Suprapubic skin (tissue), 4 donors: ENCODE results near the gene NLN. TPM values are rescaled to one million over a fixed set of nuclear protein-coding genes. Genes with fewer than 3 reads are reported as not detected.
"Not testable (repeated sequence)": the region's sequence is repeated elsewhere in the genome, so short reads cannot be mapped to it uniquely, and the experiment has no call there.

Experiments used
- DNase-seq, 2 donors: peaks; one replicate each; pipeline ENCODE4 v3.0.0-alpha.2; 2019; ENCODE audit warnings: low spot score in 2 of 2
- H3K27ac ChIP-seq: fragments of 200-600 bp; sonication (generic); one replicate; pipeline ENCODE4 v1.5.1; 2019
- H3K27me3 ChIP-seq: fragments of 200-600 bp; sonication (generic); one replicate; pipeline ENCODE4 v1.5.1; 2019
- H3K36me3 ChIP-seq: fragments of 200-600 bp; sonication (generic); one replicate; pipeline ENCODE4 v1.5.1; 2019
- H3K4me1 ChIP-seq: fragments of 200-600 bp; sonication (generic); one replicate; pipeline ENCODE4 v1.5.1; 2019
- H3K4me3 ChIP-seq: fragments of 200-600 bp; sonication (generic); one replicate; pipeline ENCODE4 v1.5.1; 2019; ENCODE audit warnings: mild to moderate bottlenecking
- H3K9me3 ChIP-seq: fragments of 200-600 bp; sonication (generic); one replicate; pipeline ENCODE4 v1.5.1; 2019
- EP300 ChIP-seq: sonication (generic); formaldehyde crosslinking; IDR thresholded peaks from one replicate; pipeline ENCODE4 v1.6.1; 2017; ENCODE audit warnings: antibody characterized with exemption
- POLR2A ChIP-seq, 2 donors: fragments of 450-650 bp; IDR thresholded peaks; one replicate each; pipeline ENCODE4 v1.6.1; 2017; ENCODE audit warnings: antibody characterized with exemption in 2 of 2, mild to moderate bottlenecking in 2 of 2, moderate library complexity in 2 of 2
- POLR2AphosphoS5 ChIP-seq, 3 donors: sonication (generic); formaldehyde crosslinking; IDR thresholded peaks; one replicate each; pipeline ENCODE4 v1.6.1; 2017; ENCODE audit warnings: antibody characterized with exemption in 3 of 3
- WGBS: methylation state at CpG from one replicate; pipeline ENCODE4 v1.1.5; 2018; 5-methylcytosine and 5-hydroxymethylcytosine counted together
- total RNA-seq, 4 donors: library from RNA; depleted of rRNA; stranded (reverse); fragments of >200 nt; gene quantifications; one replicate each; pipeline ENCODE4 v1.1.0, GENCODE V29; 2016
- TF ChIP-seq, protein P1 (sequence below), 2 donors: fragments of 200-600 bp in 1 of 2; fragments of 450-650 bp in 1 of 2; sonication (generic) in 1 of 2; IDR thresholded peaks; one replicate each; pipeline ENCODE4 v1.5.1; 2016 to 2019; ENCODE audit warnings: antibody characterized with exemption in 2 of 2, mild to moderate bottlenecking in 1 of 2, moderate library complexity in 1 of 2

Gene NLN
- total RNA-seq, 4 donors from 2014 or later = 6.4 to 17.9 (median 14.0) TPM

DNA sequence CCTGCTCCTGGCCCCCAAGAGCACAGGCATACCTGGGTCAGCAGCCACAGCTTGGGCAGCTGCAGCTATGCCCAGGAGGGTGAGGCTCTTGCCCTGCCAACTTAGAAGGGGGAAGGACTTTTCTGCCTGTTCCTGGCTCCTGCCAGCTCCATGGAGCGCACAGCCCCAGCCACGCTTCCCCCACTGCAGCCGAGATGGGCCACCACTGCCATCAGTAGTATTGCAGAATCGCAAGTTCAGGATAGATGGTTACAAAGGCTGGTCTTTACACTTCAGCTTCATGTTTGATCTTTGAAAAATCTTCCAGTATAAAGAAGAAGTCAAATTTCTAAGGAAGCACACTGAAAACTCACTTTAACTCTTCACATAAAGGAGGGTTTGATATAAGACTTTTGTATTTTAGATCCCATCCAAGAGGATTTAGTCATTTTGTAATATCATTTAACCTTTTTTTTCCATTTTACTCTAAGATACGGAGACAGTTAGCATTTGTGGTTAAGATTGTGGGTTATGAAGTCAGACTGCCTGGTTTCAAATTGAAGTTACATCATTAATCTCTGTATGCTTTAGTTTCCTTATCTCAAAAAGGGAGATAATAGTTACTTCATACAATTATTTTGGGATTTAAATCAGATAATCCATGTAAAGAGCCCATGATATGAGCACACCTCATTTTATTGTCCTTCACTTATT is 81.8 kb downstream of the NLN start:
- no peaks in the 10 kb centered on the region for H3K4me1 ChIP-seq
- WGBS = 86% methylated on average over 4 of the region's 5 CpGs
- TF ChIP-seq EP300 (no peak), POLR2A (IDR thresholded peaks at IDR 0.05) (no peak), POLR2AphosphoS5 (IDR thresholded peaks at IDR 0.05) (no peak)
- TF ChIP-seq, protein P1, sequence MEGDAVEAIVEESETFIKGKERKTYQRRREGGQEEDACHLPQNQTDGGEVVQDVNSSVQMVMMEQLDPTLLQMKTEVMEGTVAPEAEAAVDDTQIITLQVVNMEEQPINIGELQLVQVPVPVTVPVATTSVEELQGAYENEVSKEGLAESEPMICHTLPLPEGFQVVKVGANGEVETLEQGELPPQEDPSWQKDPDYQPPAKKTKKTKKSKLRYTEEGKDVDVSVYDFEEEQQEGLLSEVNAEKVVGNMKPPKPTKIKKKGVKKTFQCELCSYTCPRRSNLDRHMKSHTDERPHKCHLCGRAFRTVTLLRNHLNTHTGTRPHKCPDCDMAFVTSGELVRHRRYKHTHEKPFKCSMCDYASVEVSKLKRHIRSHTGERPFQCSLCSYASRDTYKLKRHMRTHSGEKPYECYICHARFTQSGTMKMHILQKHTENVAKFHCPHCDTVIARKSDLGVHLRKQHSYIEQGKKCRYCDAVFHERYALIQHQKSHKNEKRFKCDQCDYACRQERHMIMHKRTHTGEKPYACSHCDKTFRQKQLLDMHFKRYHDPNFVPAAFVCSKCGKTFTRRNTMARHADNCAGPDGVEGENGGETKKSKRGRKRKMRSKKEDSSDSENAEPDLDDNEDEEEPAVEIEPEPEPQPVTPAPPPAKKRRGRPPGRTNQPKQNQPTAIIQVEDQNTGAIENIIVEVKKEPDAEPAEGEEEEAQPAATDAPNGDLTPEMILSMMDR (IDR thresholded peaks at IDR 0.05) = no peak

DNA sequence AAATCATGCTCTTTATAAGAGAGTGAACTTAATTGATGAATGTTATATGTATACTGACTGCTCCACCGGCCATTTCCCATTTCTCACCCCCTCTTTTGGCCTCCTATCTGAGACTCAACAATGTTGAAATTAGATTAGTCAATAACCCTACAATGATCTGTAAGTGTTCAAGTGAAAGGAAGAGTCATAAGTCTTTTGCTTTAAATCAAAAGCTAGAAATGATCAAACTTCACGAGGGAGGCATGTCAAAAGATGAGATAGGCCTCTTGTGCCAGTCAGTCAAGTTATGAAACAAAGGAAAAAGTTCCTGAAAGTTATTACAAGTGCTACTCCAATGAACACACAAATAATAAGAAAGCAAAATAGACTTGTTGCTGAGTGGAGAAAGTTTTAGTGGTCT is 83.1 kb downstream of the NLN start:
- TF ChIP-seq EP300 (no peak), POLR2AphosphoS5 (IDR thresholded peaks at IDR 0.05) (no peak), POLR2A (IDR thresholded peaks at IDR 0.05) (no peak)
- TF ChIP-seq, protein P1 (IDR thresholded peaks at IDR 0.05) = no peak

More for the DNA sequence above, 81.8 kb downstream of the NLN start:
- Histone ChIP-seq H3K27me3 (no peaks in the 10 kb centered on the region), H3K36me3 (peaks cover 2% of the 10 kb centered on the region), H3K27ac (no peak overlapping the region), H3K4me3 (no peak overlapping the region), H3K9me3 (no peaks in the 10 kb centered on the region)
- no peak for DNase-seq

DNA sequence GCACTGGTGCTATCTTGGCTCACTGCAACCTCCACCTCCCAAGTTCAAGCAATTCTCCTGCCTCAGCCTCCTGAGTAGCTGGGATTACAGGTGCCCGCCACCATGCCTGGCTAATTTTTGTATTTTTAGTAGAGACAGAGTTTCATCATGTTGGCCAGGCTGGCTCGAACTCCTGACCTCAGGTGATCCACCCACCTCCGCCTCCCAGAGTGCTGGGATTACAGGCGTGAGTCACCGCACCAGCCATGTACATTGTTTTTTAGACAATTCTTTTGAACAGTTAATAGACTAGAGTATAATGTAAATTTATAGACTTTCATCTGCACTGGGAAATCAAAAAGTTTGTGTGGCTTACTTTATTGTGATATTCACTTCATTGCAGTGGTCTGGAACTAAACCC is 85.5 kb downstream of the NLN start:
- H3K9me3 ChIP-seq, H3K27me3 ChIP-seq, H3K27ac ChIP-seq, H3K4me3 ChIP-seq, DNase-seq, H3K36me3 ChIP-seq: not testable (repeated sequence)
- whole genome bisulfite sequencing = 93% methylated on average over 5 of the region's 5 CpGs
- H3K4me1 ChIP-seq = peaks cover 23% of the 10 kb centered on the region

More for the DNA sequence above, 83.1 kb downstream of the NLN start:
- WGBS = 99% methylated on average over 2 of the region's 2 CpGs
- no peak for DNase-seq
- Histone ChIP-seq H3K27ac (no peak overlapping the region), H3K27me3 (no peaks in the 10 kb centered on the region), H3K36me3 (peaks cover 2% of the 10 kb centered on the region), H3K4me3 (no peak overlapping the region), H3K4me1 (peaks cover 9% of the 10 kb centered on the region), H3K9me3 (no peaks in the 10 kb centered on the region)

DNA sequence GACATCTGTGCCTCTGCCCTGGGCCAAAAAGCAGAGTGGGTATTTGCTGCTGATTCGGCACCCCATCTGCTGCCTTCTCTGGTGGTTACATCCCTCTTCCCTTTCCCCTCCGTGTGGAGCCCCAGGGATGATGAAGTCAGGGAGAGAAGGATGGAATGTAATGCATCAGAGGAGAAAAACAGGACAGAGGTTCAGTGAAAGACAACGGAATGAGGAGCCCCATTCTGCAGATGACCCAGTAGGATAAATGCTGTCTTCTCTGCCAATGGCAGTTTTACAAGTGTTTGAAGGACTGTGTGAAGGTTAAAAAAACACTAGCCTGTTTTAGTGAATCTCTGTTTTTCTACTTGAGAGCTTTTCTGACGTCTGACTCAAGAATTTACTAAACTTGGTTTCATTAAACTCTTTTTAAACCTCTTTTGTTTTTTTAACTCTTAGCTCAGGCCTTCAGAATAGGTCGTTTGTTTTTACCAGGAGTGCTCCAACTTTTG is 86.3 kb downstream of the NLN start:
- Histone ChIP-seq H3K4me3 (no peak overlapping the region), H3K27me3 (no peaks in the 10 kb centered on the region), H3K4me1 (peaks cover 26% of the 10 kb centered on the region), H3K36me3 (peaks cover 2% of the 10 kb centered on the region), H3K9me3 (no peaks in the 10 kb centered on the region), H3K27ac (peak overlapping the region; percentile 11)
- WGBS = 66% methylated on average over 5 of the region's 5 CpGs
- TF ChIP-seq POLR2A (IDR thresholded peaks at IDR 0.05) (no peak), EP300 (no peak), POLR2AphosphoS5 (IDR thresholded peaks at IDR 0.05) (no peak)
- TF ChIP-seq, protein P1 (IDR thresholded peaks at IDR 0.05) = no peak
- DNase-seq = no peak

DNA sequence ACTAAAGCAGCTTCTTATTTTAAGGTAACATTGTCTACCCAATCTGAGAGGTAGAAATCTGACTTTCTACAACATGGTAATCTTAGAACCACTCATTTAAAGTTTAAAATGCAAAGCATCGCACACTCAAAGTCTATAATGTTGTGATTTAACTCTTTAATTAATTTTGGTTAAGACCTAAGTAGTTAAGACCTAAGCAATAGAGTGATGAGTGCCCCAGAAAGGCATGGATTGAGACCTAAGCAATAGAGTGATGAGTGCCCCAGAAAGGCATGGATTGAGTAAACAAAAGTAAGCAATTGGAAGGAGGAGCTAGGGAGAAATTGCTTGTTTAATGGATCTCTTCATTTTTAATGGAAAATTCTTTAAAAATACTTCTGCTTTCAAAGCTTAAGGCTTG is 86.8 kb downstream of the NLN start:
- H3K27me3 ChIP-seq = no peaks in the 10 kb centered on the region
- peaks cover 26% of the 10 kb centered on the region for H3K4me1 ChIP-seq
- peak overlapping the region; percentile 36 for H3K27ac ChIP-seq
- peaks cover 2% of the 10 kb centered on the region for H3K36me3 ChIP-seq
- H3K9me3 ChIP-seq = no peaks in the 10 kb centered on the region
- H3K4me3 ChIP-seq = no peak overlapping the region
- DNase-seq = no peak
- 97% methylated on average over 1 of the region's 1 CpG for WGBS
- TF ChIP-seq, protein P1 (IDR thresholded peaks at IDR 0.05) = no peak
- TF ChIP-seq POLR2AphosphoS5 (IDR thresholded peaks at IDR 0.05) (no peak), POLR2A (IDR thresholded peaks at IDR 0.05) (no peak), EP300 (no peak)
